Kidney (tissue), 14 donors: ENCODE data around the gene ZSCAN5B. TPM values are rescaled to one million over a fixed set of nuclear protein-coding genes. Genes with fewer than 3 reads are reported as not detected.

Experiments used
- DNase-seq, 5 donors: peaks; one replicate each; pipeline ENCODE4 v3.0.0-alpha.2; 2013 to 2020
- FAIRE-seq: peaks from 2 replicates; lab custom pipeline; 2012; peaks lifted over from hg19 to GRCh38; lab: Jason Lieb, UNC
- H3K27ac ChIP-seq, 2 donors: one replicate each; pipeline ENCODE4 v1.7.0; 2013; ENCODE audit warnings: low read depth in 2 of 2, low read length in 2 of 2, inconsistent platforms in 1 of 2
- H3K27me3 ChIP-seq: one replicate; pipeline ENCODE4 v1.7.1; 2013; ENCODE audit warnings: low read length, inconsistent platforms; ENCODE audit not compliant: control insufficient read depth, insufficient read depth
- H3K36me3 ChIP-seq, 3 donors: one replicate each; pipeline versions ENCODE4 v1.7.0 to v1.7.1; 2013; ENCODE audit warnings: low read length in 3 of 3, control low read depth in 1 of 3, inconsistent platforms in 1 of 3; ENCODE audit not compliant: insufficient read depth in 3 of 3, control insufficient read depth in 2 of 3
- H3K4me1 ChIP-seq, 3 donors: one replicate each; pipeline versions ENCODE4 v1.7.0 to v1.7.1; 2013; ENCODE audit warnings: low read length in 3 of 3, inconsistent platforms in 1 of 3, low read depth in 1 of 3; ENCODE audit not compliant: control insufficient read depth in 2 of 3, insufficient read depth in 2 of 3
- H3K4me3 ChIP-seq, 3 donors: one replicate each; pipeline versions ENCODE4 v1.7.0 to v1.8.1; 2013; ENCODE audit warnings: low read length in 3 of 3, control low read depth in 1 of 3, inconsistent platforms in 1 of 3
- H3K9ac ChIP-seq, 3 donors: one replicate each; pipeline versions ENCODE4 v1.7.0 to v1.7.1; 2013; ENCODE audit warnings: low read length in 3 of 3, control low read depth in 1 of 3, inconsistent platforms in 1 of 3
- H3K9me3 ChIP-seq, 3 donors: one replicate each; pipeline versions ENCODE4 v1.7.0 to v1.7.1; 2013; ENCODE audit warnings: low read length in 3 of 3, control low read depth in 1 of 3, inconsistent platforms in 1 of 3; ENCODE audit not compliant: control insufficient read depth in 2 of 3, insufficient read depth in 1 of 3
- CTCF ChIP-seq: IDR thresholded peaks from 3 replicates; pipeline ENCODE4 v1.5.1; 2012; ENCODE audit warnings: mild to moderate bottlenecking, moderate library complexity, borderline replicate concordance; ENCODE audit not compliant: insufficient read depth; ENCODE audit errors: extremely low read depth
- intact Hi-C: fragments of 100-400 bp; cut with DNase I; formaldehyde crosslinking; loops from one replicate; pipeline ENCODE4 v1.11.1; 2022
- polyA plus RNA-seq: library from polyadenylated mRNA; stranded (reverse); fragments of 350-450 nt; fragmentation: Illumina TruSeq; extraction: RNeasy Lipid Tissue Mini Kit (QIAGEN cat#74804); gene quantifications from one replicate; pipeline ENCODE4 v1.2.3, GENCODE V29; 2014; ENCODE audit warnings: low read depth, low replicate concordance; ENCODE audit not compliant: insufficient read depth
- total RNA-seq: library from RNA; stranded (reverse); fragmentation: NEBNext Ultra II Directional; extraction: Animal tissue kit (Norgen Biotek cat#: 25700); gene quantifications from one replicate; pipeline ENCODE4 v1.2.1, GENCODE V29; 2021
- donor health status: control.
- donor health status: control.
- donor health status: control.
- donor health status: control.
- donor health status: control.
- donor health status: DM: yes; HTN: yes; CAD: no.
- donor health status: Normal renal cell carcinoma (clear cell type).

Gene ZSCAN5B
- total and polyA plus RNA-seq, 2 donors from 2014 or later = not detected

GRCh38 chr19:56142087-56142787 lies 55.3 kb downstream of the ZSCAN5B start:
- peak overlapping the region; percentile 59 to 72 for H3K27ac ChIP-seq
- peaks cover 4 to 21% (median 9%) of the 10 kb centered on the region in 3 donors for H3K4me1 ChIP-seq
- no peak for TF ChIP-seq CTCF
- H3K9me3 ChIP-seq = no peaks in the 10 kb centered on the region
- DNase-seq (peak in 2 of 5 donors; percentile 36 to 51), FAIRE-seq (no peak)
- intact Hi-C loops = no loop called here
- no peaks in the 10 kb centered on the region for H3K27me3 ChIP-seq
- H3K36me3 ChIP-seq = no peaks in the 10 kb centered on the region
- H3K9ac ChIP-seq = peak overlapping the region; percentile 48 to 65 (median 51)
- H3K4me3 ChIP-seq = peak overlapping the region; percentile 73 to 88 (median 83)

DNA sequence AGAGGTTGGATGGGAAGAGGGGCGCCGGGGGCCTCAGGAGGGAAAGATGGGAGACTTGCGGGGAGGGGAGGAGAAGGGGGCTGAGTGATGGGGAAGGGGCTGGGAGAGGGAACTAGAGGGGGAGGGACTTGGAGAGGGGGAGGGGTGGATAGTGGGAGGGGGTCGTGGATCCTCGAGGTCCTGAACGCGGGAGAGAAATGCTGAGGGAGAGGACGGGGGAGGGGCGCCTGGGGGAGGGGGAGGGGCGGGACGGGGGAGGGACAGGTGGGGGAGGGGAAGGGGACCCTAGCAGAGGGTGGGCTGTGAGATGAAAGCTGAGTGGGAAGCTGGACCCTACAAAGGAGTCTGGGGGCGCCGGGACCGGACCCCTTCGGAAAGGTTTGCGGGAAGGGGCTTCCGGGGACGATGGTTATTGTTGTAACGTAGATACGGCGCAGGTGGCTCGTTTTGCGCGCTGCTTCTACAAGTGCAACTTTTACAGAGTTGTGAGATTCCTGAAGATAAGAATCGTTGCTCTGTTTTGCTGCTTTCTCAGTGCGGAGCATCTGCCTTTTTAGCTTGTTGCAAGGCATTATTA lies 56.1 kb downstream of the ZSCAN5B start:
- no peak for FAIRE-seq
- Histone ChIP-seq H3K9ac (peak overlapping the region; percentile 48 to 65 (median 51)), H3K9me3 (no peaks in the 10 kb centered on the region), H3K27me3 (no peaks in the 10 kb centered on the region), H3K27ac (peak overlapping the region; percentile 86 to 92), H3K4me3 (peak overlapping the region; percentile 73 to 88 (median 83)), H3K36me3 (no peaks in the 10 kb centered on the region), H3K4me1 (peaks cover 4 to 21% (median 9%) of the 10 kb centered on the region in 3 donors)
- intact Hi-C loops = no loop called here
- no peak for TF ChIP-seq CTCF
- peak in 2 of 5 donors; percentile 42 to 56 for DNase-seq

GRCh38 chr19:56140583-56141416 lies 56.8 kb downstream of the ZSCAN5B start, which contains the start of gene ZNF444:
TSS of gene ZNF444 (plus strand) at chr19:56141287. CDS start at chr19:56146912, 5,625 bp downstream.
- H3K36me3 ChIP-seq = no peaks in the 10 kb centered on the region
- H3K4me1 ChIP-seq = peaks cover 4 to 21% (median 9%) of the 10 kb centered on the region in 3 donors
- peak within 1 kb of the TSS; percentile 48 to 74 (median 55) for H3K9ac ChIP-seq
- FAIRE-seq (peak; percentile 98), DNase-seq (peak; percentile 100)
- H3K27me3 ChIP-seq = no peaks in the 10 kb centered on the region
- H3K4me3 ChIP-seq = peak within 1 kb of the TSS; percentile 80 to 88 (median 83)
- TF ChIP-seq CTCF = no peak
- peak within 1 kb of the TSS; percentile 86 to 92 for H3K27ac ChIP-seq
- intact Hi-C loops = no loop called here
- H3K9me3 ChIP-seq = no peaks in the 10 kb centered on the region
